Measurements from ENCODE around the gene PARP8.

The PARP8 gene

GRCh38 chr5:50722223-50722622 lies 55.8 kb downstream of the PARP8 start:
- intact Hi-C loops (cut with DNase I): no loop called here
- DNase-seq: no peak

DNA sequence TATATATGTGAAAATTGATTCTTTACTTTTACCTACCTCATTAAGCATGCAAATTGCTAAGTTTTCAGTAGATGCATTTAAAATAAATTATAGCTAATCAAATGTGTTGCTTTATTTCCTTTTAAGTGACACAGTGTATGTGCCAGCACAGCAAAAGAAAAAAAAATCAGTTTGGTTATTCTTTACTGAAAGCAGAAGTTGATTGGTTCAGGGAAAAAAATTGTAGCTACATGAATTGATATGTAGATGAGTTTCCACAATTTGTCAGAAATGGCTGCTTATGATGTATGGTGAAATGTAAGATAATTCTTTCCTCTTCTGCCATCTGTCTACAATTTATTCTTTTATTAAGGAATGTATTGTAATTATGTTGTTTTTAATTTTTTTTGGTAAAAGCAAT lies 57.8 kb downstream of the PARP8 start:
- DNase-seq: no peak
- intact Hi-C loops (cut with DNase I): no loop called here

DNA sequence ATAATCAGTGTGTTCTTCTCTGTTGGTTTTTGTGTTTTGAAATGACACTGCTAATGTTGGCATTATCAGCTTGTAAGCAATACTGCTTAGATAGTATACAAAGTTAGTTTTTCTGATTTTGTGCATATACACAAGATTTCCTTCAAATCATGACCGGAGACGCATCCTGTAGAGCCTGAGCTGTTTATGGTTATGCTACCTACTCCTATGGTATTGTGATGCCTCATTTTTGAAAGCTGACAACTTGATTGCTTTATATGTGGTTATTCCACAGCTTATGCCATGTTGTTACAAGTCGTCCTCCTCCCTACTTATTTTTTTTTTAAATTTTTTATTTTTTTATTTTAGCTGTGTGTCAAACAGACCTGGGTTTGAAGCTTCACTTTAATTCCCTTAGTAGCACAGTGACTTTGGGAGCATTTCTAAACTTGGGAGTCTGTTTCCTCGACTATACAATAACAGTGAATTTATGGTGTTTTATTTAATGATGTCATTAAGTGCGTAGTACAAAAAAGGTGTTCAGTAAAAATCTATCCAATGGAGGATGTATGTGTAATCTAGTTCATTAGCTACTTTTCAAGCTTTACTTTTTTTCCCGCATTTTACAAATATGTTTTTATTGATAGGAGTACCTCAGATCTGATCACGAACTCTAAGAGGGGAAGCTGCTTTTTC lies 59.5 kb downstream of the PARP8 start:
- no peak for DNase-seq
- intact Hi-C loops (cut with DNase I): no loop called here

DNA sequence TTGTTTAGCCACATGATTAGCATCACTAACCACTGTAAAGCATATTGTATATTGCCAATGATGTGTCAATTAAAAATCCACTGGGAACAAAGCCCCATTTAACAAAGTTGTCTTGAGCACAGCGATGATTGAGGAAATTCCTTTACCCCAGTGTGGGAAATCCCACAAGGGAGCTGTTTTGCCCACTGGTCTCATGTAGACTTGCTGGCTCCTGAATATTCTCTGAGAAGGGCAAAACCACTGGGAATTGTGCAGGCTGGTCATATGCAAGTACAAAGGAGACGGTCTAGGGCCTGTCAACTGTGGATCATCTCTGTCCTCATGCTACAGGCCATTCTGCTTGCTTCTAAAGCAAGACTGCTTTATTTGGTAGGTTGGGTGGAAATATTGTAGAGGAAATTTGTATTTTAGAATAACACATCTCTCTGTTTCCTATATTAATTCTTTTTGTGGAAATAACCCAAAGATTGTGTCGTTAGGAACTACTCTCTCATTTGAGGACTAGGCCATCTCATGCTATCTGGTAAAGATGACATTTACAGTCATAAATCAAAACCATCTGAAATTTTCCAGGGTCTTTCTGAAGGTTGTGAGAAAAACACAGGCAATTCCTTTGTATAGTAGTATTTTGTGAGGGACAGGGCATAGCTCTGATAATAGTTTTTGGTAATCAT lies 60.2 kb downstream of the PARP8 start:
- intact Hi-C loops (cut with DNase I): no loop called here
- no peak for DNase-seq

DNA sequence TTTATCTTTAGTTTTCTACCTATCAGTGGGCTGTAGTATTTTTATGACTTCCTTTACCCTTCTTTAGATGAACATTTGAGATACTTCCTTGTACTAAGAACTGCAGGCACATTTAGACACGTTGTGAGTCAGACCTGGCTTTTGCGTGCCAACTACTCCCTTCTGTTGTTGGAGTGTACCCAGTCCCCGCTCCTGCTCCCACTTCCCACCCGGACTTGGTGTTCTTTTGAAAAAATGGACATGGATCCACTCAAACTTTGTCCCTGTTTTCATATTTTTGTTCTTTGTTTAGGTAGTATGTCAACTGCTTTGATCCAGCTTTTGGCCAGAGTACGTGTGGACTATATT lies 60.7 kb downstream of the PARP8 start:
- intact Hi-C loops (cut with DNase I): no loop called here
- peak in 8 of 10 donors; percentile 19 to 92 (median 48) for DNase-seq

DNA sequence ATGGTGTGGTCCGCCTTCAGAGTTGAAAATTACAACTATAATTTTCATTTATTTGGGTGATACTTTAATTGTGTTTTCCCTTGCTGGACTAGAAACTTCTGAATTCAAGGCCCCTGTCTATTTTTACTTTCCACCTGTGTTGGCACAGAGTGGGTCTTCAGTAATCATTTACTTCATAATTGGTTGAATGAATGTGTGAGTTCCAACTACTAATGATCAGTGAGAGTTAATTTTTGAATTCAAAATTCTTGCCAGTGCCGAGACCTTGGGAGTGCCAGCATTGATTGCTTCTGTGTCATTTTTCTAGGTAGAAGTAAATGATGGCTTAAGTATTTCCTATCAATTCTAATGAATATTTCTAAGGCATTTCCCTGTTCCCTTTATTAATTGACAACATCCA lies 61.4 kb downstream of the PARP8 start:
- no peak for DNase-seq
- intact Hi-C loops (cut with DNase I): no loop called here

GRCh38 chr5:50730336-50730735 lies 63.9 kb downstream of the PARP8 start:
- no peak for DNase-seq
- intact Hi-C loops (cut with DNase I): no loop called here

DNA sequence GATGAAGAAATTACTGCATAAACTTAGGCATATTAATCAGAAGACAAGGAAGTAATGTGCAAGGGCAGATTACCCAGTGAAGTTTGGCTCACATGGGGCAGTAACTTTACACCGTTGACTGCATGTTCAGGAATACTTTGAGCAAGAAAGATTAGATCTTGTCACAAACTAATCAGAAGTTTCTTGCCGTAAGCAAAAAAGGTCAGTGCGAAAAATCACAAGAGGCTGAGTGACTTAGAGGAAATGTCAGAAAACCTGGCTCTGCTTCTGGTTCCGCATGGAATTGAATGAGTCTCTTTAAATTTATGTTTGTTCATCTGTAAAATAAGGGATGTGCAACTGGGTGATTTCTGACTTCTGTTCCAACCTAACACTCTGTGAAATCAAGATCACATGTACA lies 64.4 kb downstream of the PARP8 start:
- intact Hi-C loops (cut with DNase I): no loop called here
- no peak for DNase-seq

- intact Hi-C loops (cut with DNase I): no loop called here
- no peak for DNase-seq
Measured at GRCh38 chr5:50733741-50734140, 67.3 kb downstream of the PARP8 start.

DNA sequence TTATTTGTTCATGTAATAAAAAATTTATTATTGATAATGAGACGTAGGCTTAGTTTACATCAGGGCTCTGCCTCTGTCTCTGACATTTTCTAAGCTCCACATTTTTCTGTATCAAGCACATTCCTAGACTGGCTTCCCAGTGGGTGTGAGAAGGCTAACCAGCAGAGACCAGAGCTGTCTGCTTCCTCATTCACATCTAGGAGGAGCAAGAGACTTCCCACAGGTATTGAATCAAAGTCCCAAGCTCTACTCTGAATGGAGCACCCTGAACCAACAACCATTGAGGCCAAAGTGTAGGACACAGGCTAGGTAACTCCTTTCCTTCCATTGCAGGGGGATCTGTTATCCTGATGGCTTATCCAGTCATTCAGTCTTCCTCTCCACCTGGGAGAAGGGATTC lies 72.4 kb downstream of the PARP8 start:
- intact Hi-C loops (cut with DNase I): no loop called here
- no peak for DNase-seq

- DNase-seq: peak in 1 of 10 donors; percentile 3
- intact Hi-C loops (cut with DNase I): no loop called here
Measured at GRCh38 chr5:50740832-50741231, 74.4 kb downstream of the PARP8 start.

DNA sequence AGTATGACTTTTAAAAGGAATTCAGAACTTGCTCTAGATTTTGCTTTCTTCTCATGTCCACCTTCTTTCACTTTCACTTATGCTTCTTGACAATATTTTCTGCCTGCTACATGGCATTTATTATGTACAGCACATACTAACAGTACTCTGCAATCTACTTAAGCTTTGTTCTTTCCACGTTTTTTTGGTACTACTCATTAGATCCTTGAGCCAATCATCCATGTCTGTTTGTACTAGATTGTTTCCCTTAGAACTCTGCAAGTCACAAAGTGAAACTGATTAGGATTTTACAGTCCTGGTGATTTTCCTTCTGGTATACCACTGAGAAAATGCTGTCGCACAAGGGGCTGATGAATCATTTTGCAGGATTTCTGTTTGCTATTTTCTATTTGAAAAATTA lies 78.3 kb downstream of the PARP8 start:
- intact Hi-C loops (cut with DNase I): no loop called here
- DNase-seq: no peak

- intact Hi-C loops (cut with DNase I): no loop called here
Measured at GRCh38 chr5:50745221-50745910, 78.9 kb downstream of the PARP8 start.

DNA sequence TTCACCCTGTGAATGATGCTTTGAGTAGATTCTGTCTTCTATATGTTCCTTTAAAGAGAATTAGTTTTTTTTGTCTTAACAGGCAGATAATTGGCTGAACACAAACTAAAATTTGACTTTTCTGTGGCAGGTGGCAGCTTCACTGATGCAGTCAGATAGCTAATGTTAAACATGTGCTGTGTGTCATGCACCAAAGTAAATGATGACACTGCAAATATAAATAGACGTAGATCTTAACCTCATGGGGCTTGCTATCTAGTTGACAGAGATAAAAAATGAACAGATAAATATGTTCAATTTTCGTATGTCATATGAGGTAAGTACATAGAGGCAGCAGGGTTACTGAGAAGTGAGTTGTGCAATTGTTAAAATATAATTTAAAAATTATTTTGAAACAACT lies 82.7 kb downstream of the PARP8 start:
- intact Hi-C loops (cut with DNase I): no loop called here
- no peak for DNase-seq

More at GRCh38 chr5:50745221-50745910, 78.9 kb downstream of the PARP8 start:
- DNase-seq: no peak

DNA sequence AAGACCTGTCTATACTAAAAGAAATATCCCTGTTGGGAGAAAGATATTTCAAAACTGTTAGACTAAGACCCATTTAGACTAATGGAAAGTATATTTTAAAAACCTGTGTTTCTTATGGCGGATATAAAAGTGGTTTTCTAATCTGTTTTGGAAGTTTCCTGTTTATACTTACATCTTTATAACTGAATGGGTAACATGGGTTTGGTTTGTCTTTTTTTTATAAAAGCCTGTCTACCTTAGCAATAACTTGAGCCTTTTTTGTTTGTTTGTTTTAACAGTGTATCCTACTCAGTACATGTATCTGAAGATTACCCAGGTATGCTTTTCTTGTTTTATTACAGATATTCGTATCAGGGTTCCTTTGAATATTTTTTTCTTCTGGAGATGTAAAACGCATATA lies 83.4 kb downstream of the PARP8 start:
- intact Hi-C loops (cut with DNase I): no loop called here

GRCh38 chr5:50751064-50751657 lies 84.7 kb downstream of the PARP8 start:
- DNase-seq: no peak
- intact Hi-C loops (cut with DNase I): no loop called here

More for the DNA sequence above, 83.4 kb downstream of the PARP8 start:
- DNase-seq: no peak

DNA sequence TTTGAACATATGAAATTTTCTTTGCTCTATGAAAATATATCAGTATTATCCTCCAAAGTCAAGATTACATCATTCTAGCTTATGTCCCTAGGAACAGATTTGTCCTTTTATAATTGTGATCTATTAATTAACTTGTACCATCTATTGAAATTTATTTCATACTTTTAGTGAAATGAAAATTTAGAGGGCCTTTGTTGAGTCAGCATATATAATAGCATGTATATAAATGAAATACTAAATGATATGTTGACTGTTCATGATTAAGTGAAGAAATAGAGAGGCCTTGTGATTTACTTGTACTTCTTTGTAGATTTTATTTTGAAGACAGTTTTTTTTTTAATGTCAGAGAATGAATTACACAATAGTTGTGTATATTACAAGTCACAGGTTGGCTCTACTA lies 86.4 kb downstream of the PARP8 start:
- intact Hi-C loops (cut with DNase I): no loop called here
- no peak for DNase-seq

- DNase-seq: no peak
- intact Hi-C loops (cut with DNase I): no loop called here
Measured at GRCh38 chr5:50759526-50760270, 93.3 kb downstream of the PARP8 start.

DNA sequence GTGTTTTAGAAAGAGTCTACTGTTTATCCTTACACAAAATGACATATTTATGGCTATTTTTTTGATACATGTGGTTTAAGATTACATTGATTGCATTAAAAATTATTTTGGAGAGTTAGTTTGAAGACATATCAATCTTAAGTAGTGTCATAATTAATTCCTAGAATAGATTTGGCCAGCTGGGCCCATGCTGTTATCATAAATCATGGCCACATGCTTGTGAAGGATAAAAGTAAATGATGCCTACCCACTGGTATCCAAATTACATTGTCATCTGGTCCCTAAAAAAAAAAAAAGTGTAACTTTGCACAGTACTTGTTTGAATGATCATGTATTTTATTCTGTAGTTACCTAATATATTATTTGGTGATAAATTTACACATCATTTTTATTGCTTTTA lies 96.9 kb downstream of the PARP8 start:
- intact Hi-C loops (cut with DNase I): no loop called here
- DNase-seq: no peak

DNA sequence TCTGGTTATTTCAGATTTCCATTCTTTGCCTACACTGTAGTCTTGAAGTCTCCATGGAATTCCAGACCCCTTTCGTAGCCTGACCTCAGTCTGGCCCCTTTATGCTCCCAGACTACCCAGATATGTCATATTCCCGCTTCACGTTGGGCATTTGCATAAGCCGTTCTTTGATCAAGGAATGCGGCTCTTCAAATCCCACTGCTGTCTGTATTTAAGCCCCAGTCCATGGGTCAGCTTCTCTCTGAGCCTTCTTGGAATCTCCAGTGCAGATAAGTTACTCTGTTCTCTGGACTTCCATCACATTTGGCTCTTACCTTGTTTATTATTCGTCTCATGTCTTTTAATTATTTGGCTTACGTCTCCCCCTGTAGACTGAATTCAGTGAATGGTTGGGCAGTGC lies 97.4 kb downstream of the PARP8 start:
- intact Hi-C loops (cut with DNase I): no loop called here
- DNase-seq: no peak

GRCh38 chr5:50766042-50766441 lies 99.6 kb downstream of the PARP8 start:
- no peak for DNase-seq
- intact Hi-C loops (cut with DNase I): no loop called here
